HepG2 (cell line): ENCODE measurements around the gene FAM234B. TPM values are rescaled to one million over a fixed set of nuclear protein-coding genes. Genes with fewer than 3 reads are reported as not detected.

ENCODE experiments used
- ARNT2 ChIP-seq: sonication (generic); formaldehyde crosslinking; IDR thresholded peaks from 2 replicates; pipeline ENCODE4 v1.8.0; 2022; ENCODE audit warnings: mild to moderate bottlenecking, low read depth, missing genetic modification reagents, moderate library complexity
- CHCHD3 ChIP-seq: sonication (generic); formaldehyde crosslinking; IDR thresholded peaks from 2 replicates; pipeline ENCODE4 v1.8.0; 2022; ENCODE audit warnings: mild to moderate bottlenecking, missing genetic modification reagents, moderate library complexity
- NFKB2 ChIP-seq: sonication (generic); formaldehyde crosslinking; IDR thresholded peaks from 2 replicates; pipeline ENCODE4 v1.4.0; 2020; ENCODE audit warnings: missing genetic modification reagents, borderline replicate concordance
- NRL ChIP-seq: sonication (generic); formaldehyde crosslinking; IDR thresholded peaks from 2 replicates; pipeline ENCODE4 v1.5.0; 2020; ENCODE audit warnings: missing genetic modification reagents, mild to moderate bottlenecking, moderate library complexity, borderline replicate concordance
- SMAD1 ChIP-seq: sonication (generic); formaldehyde crosslinking; IDR thresholded peaks from 2 replicates; pipeline ENCODE4 v1.4.0; 2020; ENCODE audit warnings: missing genetic modification reagents, low read depth, mild to moderate bottlenecking, borderline replicate concordance
- SMARCC2 ChIP-seq: fragments of 450-650 bp; IDR thresholded peaks from 2 replicates; pipeline ENCODE4 v1.6.1; 2017; ENCODE audit warnings: antibody characterized with exemption, mild to moderate bottlenecking
- ZBTB7B ChIP-seq: sonication (generic); formaldehyde crosslinking; IDR thresholded peaks from 2 replicates; pipeline ENCODE4 v1.4.0; 2020; ENCODE audit warnings: missing genetic modification reagents
- ZKSCAN1 ChIP-seq: fragments of 150-350 bp; IDR thresholded peaks from 2 replicates; pipeline ENCODE4 v1.6.1; 2014; ENCODE audit warnings: low read length
- ZMYM3 ChIP-seq: sonication (generic); formaldehyde crosslinking; IDR thresholded peaks from 2 replicates; pipeline ENCODE4 v1.5.1; 2020; ENCODE audit warnings: mild to moderate bottlenecking, missing genetic modification reagents
- ZNF205 ChIP-seq: IDR thresholded peaks from 2 replicates; pipeline ENCODE4 v1.6.1; 2018; ENCODE audit warnings: missing biosample characterization, missing genetic modification reagents
- ZNF382 ChIP-seq: sonication (generic); formaldehyde crosslinking; IDR thresholded peaks from 2 replicates; pipeline ENCODE4 v1.5.0; 2020; ENCODE audit warnings: missing genetic modification reagents, mild to moderate bottlenecking, borderline replicate concordance
- ZNF746 ChIP-seq: sonication (generic); formaldehyde crosslinking; IDR thresholded peaks from 2 replicates; pipeline ENCODE4 v1.8.0; 2022; ENCODE audit warnings: mild to moderate bottlenecking, missing genetic modification reagents
- polyA plus RNA-seq, 8 experiments: library from polyadenylated mRNA; depleted of rRNA in 3 of 8; stranded (reverse) in 7 of 8; unstranded in 1 of 8; fragments of >200 nt; fragmentation: Illumina TruSeq in 4 of 8; extraction: Trizol in 4 of 8; gene quantifications; 2 replicates each; pipeline versions ENCODE4 v1.2.1 to v1.2.3, GENCODE V29; 2011 to 2016; ENCODE audit warnings: low read depth in 4 of 8, missing spikeins in 1 of 8, mixed read lengths in 1 of 8; ENCODE audit not compliant: insufficient read depth in 1 of 8
- total RNA-seq, 5 experiments: library from RNA; depleted of rRNA; stranded (reverse); fragments of >200 nt; fragmentation: Illumina TruSeq; extraction: Trizol; gene quantifications; 2 replicates each; pipeline ENCODE4 v1.2.3, GENCODE V29; 2016; ENCODE audit warnings: low read depth in 1 of 5
- TF ChIP-seq, protein P1 (sequence below): sonication (generic); formaldehyde crosslinking; IDR thresholded peaks from 2 replicates; pipeline ENCODE4 v1.5.1; 2020; ENCODE audit warnings: missing genetic modification reagents, mild to moderate bottlenecking, borderline replicate concordance
- TF ChIP-seq, protein P2 (sequence below): sonication (generic); formaldehyde crosslinking; IDR thresholded peaks from 2 replicates; pipeline ENCODE4 v1.4.0; 2020; ENCODE audit warnings: mild to moderate bottlenecking, missing genetic modification reagents
- TF ChIP-seq, protein P3 (sequence below): sonication (generic); formaldehyde crosslinking; IDR thresholded peaks from 2 replicates; pipeline ENCODE4 v1.5.0; 2020; ENCODE audit warnings: missing genetic modification reagents, mild to moderate bottlenecking, borderline replicate concordance
- TF ChIP-seq, protein P4 (sequence below): sonication (generic); formaldehyde crosslinking; IDR thresholded peaks from 2 replicates; pipeline ENCODE4 v1.4.0; 2020; ENCODE audit warnings: missing genetic modification reagents
- TF ChIP-seq, protein P5 (sequence below): sonication (generic); formaldehyde crosslinking; IDR thresholded peaks from 2 replicates; pipeline ENCODE4 v1.4.0; 2020; ENCODE audit warnings: missing genetic modification reagents

Gene FAM234B
- total and polyA plus RNA-seq, 2 of the 13 experiments (the other 11 are each of a cell fraction or from before 2014, with no cell fraction given) = 7.8 to 13.8 TPM

DNA sequence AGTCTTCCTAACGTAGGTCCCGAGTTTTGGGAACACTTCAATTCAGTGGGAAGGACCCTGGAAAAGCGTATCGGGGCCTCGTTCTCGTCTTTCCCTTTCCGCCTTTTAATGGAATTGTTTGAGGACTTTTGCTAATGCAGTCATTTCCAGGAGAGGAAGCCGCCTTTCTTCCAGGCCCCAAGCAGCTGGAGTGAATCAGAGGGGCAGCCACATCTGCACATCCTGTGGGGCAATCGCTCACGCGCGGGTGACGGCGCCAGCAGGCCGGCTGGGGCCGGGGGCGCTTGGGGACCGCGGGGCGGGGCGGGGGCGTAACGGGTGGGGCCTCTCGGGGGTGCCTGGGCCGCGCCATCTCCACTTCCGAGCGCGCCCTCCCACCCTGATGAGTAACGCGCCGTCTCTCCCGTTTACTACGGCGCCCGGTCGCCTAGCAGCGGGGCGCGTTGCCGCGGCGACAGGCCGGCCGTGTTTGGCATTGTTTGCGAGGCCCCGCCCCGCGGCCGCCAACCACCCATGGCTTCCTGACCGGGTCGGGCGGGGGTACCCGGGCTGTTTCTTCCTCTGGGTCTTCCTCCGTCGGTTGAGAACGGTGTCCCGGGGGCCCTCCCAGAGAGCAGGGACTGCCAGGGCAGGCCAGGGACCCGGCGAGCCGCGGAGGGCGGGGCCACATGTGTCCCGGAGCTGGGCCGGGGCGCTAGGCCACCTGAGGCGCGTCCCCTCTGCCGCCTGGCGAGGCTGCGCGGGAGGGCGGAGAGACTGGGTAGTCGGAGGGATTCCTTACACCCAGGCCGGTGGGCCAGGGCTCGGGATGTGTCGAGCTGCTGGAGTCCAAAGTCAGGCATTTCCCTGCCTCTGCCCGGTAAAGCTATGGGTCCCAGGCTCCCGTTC, 56.9 kb downstream of the FAM234B start (continued):
- TF ChIP-seq ZBTB7B (CRISPR knock-in tag) (peak; percentile 43; the same call in 1 of the 2 replicates), NFKB2 (CRISPR knock-in tag) (peak; percentile 47; the same call in 1 of the 2 replicates), SMAD1 (CRISPR knock-in tag) (no peak), NRL (no peak), ZNF205 (no peak), CHCHD3 (CRISPR knock-in tag) (no peak), ARNT2 (CRISPR knock-in tag) (no peak), ZMYM3 (CRISPR knock-in tag) (no peak), SMARCC2 (no peak), ZNF382 (CRISPR knock-in tag) (no peak), ZKSCAN1 (no peak), ZNF746 (CRISPR knock-in tag) (no peak)
- TF ChIP-seq, protein P1, sequence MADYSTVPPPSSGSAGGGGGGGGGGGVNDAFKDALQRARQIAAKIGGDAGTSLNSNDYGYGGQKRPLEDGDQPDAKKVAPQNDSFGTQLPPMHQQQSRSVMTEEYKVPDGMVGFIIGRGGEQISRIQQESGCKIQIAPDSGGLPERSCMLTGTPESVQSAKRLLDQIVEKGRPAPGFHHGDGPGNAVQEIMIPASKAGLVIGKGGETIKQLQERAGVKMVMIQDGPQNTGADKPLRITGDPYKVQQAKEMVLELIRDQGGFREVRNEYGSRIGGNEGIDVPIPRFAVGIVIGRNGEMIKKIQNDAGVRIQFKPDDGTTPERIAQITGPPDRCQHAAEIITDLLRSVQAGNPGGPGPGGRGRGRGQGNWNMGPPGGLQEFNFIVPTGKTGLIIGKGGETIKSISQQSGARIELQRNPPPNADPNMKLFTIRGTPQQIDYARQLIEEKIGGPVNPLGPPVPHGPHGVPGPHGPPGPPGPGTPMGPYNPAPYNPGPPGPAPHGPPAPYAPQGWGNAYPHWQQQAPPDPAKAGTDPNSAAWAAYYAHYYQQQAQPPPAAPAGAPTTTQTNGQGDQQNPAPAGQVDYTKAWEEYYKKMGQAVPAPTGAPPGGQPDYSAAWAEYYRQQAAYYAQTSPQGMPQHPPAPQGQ (CRISPR knock-in tag) = no peak
- TF ChIP-seq, protein P2, sequence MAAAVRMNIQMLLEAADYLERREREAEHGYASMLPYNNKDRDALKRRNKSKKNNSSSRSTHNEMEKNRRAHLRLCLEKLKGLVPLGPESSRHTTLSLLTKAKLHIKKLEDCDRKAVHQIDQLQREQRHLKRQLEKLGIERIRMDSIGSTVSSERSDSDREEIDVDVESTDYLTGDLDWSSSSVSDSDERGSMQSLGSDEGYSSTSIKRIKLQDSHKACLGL (CRISPR knock-in tag) = peak; percentile 48; the same call in 1 of the 2 replicates
- TF ChIP-seq, protein P3, sequence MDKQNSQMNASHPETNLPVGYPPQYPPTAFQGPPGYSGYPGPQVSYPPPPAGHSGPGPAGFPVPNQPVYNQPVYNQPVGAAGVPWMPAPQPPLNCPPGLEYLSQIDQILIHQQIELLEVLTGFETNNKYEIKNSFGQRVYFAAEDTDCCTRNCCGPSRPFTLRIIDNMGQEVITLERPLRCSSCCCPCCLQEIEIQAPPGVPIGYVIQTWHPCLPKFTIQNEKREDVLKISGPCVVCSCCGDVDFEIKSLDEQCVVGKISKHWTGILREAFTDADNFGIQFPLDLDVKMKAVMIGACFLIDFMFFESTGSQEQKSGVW (CRISPR knock-in tag) = no peak
- TF ChIP-seq, protein P4, sequence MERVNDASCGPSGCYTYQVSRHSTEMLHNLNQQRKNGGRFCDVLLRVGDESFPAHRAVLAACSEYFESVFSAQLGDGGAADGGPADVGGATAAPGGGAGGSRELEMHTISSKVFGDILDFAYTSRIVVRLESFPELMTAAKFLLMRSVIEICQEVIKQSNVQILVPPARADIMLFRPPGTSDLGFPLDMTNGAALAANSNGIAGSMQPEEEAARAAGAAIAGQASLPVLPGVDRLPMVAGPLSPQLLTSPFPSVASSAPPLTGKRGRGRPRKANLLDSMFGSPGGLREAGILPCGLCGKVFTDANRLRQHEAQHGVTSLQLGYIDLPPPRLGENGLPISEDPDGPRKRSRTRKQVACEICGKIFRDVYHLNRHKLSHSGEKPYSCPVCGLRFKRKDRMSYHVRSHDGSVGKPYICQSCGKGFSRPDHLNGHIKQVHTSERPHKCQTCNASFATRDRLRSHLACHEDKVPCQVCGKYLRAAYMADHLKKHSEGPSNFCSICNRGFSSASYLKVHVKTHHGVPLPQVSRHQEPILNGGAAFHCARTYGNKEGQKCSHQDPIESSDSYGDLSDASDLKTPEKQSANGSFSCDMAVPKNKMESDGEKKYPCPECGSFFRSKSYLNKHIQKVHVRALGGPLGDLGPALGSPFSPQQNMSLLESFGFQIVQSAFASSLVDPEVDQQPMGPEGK (CRISPR knock-in tag) = peak; percentile 65
- TF ChIP-seq, protein P5, sequence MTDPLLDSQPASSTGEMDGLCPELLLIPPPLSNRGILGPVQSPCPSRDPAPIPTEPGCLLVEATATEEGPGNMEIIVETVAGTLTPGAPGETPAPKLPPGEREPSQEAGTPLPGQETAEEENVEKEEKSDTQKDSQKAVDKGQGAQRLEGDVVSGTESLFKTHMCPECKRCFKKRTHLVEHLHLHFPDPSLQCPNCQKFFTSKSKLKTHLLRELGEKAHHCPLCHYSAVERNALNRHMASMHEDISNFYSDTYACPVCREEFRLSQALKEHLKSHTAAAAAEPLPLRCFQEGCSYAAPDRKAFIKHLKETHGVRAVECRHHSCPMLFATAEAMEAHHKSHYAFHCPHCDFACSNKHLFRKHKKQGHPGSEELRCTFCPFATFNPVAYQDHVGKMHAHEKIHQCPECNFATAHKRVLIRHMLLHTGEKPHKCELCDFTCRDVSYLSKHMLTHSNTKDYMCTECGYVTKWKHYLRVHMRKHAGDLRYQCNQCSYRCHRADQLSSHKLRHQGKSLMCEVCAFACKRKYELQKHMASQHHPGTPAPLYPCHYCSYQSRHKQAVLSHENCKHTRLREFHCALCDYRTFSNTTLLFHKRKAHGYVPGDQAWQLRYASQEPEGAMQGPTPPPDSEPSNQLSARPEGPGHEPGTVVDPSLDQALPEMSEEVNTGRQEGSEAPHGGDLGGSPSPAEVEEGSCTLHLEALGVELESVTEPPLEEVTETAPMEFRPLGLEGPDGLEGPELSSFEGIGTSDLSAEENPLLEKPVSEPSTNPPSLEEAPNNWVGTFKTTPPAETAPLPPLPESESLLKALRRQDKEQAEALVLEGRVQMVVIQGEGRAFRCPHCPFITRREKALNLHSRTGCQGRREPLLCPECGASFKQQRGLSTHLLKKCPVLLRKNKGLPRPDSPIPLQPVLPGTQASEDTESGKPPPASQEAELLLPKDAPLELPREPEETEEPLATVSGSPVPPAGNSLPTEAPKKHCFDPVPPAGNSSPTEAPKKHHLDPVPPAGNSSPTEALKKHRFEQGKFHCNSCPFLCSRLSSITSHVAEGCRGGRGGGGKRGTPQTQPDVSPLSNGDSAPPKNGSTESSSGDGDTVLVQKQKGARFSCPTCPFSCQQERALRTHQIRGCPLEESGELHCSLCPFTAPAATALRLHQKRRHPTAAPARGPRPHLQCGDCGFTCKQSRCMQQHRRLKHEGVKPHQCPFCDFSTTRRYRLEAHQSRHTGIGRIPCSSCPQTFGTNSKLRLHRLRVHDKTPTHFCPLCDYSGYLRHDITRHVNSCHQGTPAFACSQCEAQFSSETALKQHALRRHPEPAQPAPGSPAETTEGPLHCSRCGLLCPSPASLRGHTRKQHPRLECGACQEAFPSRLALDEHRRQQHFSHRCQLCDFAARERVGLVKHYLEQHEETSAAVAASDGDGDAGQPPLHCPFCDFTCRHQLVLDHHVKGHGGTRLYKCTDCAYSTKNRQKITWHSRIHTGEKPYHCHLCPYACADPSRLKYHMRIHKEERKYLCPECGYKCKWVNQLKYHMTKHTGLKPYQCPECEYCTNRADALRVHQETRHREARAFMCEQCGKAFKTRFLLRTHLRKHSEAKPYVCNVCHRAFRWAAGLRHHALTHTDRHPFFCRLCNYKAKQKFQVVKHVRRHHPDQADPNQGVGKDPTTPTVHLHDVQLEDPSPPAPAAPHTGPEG (CRISPR knock-in tag) = peak; percentile 90
